Progenitor cell of endocrine pancreas (in vitro differentiated cells): ENCODE measurements around the gene NIPA2. TPM values are rescaled to one million over a fixed set of nuclear protein-coding genes. Genes with fewer than 3 reads are reported as not detected.
A peak's percentile ranks its signal among the peaks of the same experiment; 100 is the strongest.

ENCODE experiments used
- DNase-seq: peaks from one replicate; pipeline ENCODE4 v3.0.0; 2021; ENCODE audit warnings: low spot score; ENCODE audit not compliant: unreplicated experiment
- H3K27ac Mint-ChIP-seq: 2 replicates; pipeline ENCODE4 v1.8.0; 2021; ENCODE audit warnings: mild to moderate bottlenecking, moderate library complexity, mixed read lengths
- H3K27me3 Mint-ChIP-seq: 2 replicates; pipeline ENCODE4 v1.8.0; 2021; ENCODE audit warnings: mixed read lengths
- H3K36me3 Mint-ChIP-seq: 2 replicates; pipeline ENCODE4 v1.8.0; 2022; ENCODE audit warnings: mixed read lengths; ENCODE audit not compliant: insufficient read depth
- H3K4me1 Mint-ChIP-seq: 2 replicates; pipeline ENCODE4 v1.8.0; 2021; ENCODE audit warnings: low read depth, mixed read lengths
- H3K4me3 Mint-ChIP-seq: 2 replicates; pipeline ENCODE4 v1.8.0; 2021; ENCODE audit warnings: low read depth, mild to moderate bottlenecking, moderate library complexity, mixed read lengths
- H3K9me3 Mint-ChIP-seq: 2 replicates; pipeline ENCODE4 v1.8.0; 2021; ENCODE audit warnings: low read depth, mixed read lengths
- CTCF ChIP-seq: fragments of 200-600 bp; sonication (generic); IDR thresholded peaks from one replicate; pipeline ENCODE4 v1.5.0; 2021; ENCODE audit warnings: antibody characterized with exemption, mild to moderate bottlenecking; ENCODE audit not compliant: unreplicated experiment
- total RNA-seq: library from RNA; stranded (reverse); gene quantifications from 2 replicates; pipeline ENCODE4 v1.2.1, GENCODE V29; 2021

NIPA2 gene
- total RNA-seq, 1 donor from 2014 or later, result 34.3 TPM

- no peak for DNase-seq
- Mint-ChIP-seq H3K27ac (peak overlapping the region; percentile 96), H3K36me3 (peaks cover 2% of the 10 kb centered on the region), H3K27me3 (no peaks in the 10 kb centered on the region), H3K9me3 (no peaks in the 10 kb centered on the region), H3K4me1 (peaks cover 13% of the 10 kb centered on the region), H3K4me3 (peak overlapping the region; percentile 90)
- no peak for TF ChIP-seq CTCF
Observed at GRCh38 chr15:22839046-22839695, 705 bp downstream of the NIPA2 start.

GRCh38 chr15:22844421-22845288 lies 6.2 kb downstream of the NIPA2 start:
- peak overlapping the region; percentile 82 for H3K27ac Mint-ChIP-seq
- TF ChIP-seq CTCF, result no peak
- DNase-seq, result no peak
- peaks cover 4% of the 10 kb centered on the region for H3K36me3 Mint-ChIP-seq
- no peaks in the 10 kb centered on the region for H3K9me3 Mint-ChIP-seq
- no peaks in the 10 kb centered on the region for H3K27me3 Mint-ChIP-seq
- H3K4me3 Mint-ChIP-seq, result no peak overlapping the region
- H3K4me1 Mint-ChIP-seq, result peaks cover 13% of the 10 kb centered on the region

GRCh38 chr15:22845289-22845900 lies 6.9 kb downstream of the NIPA2 start:
- no peak for TF ChIP-seq CTCF
- peak overlapping the region; percentile 82 for H3K27ac Mint-ChIP-seq
- peaks cover 10% of the 10 kb centered on the region for H3K4me1 Mint-ChIP-seq
- H3K4me3 Mint-ChIP-seq, result no peak overlapping the region
- H3K9me3 Mint-ChIP-seq, result no peaks in the 10 kb centered on the region
- DNase-seq, result no peak
- no peaks in the 10 kb centered on the region for H3K27me3 Mint-ChIP-seq
- H3K36me3 Mint-ChIP-seq, result peaks cover 4% of the 10 kb centered on the region

- TF ChIP-seq CTCF, result no peak
- H3K4me3 Mint-ChIP-seq, result no peak overlapping the region
- H3K27me3 Mint-ChIP-seq, result no peaks in the 10 kb centered on the region
- no peak for DNase-seq
- no peak overlapping the region for H3K27ac Mint-ChIP-seq
- H3K36me3 Mint-ChIP-seq, result peaks cover 4% of the 10 kb centered on the region
- no peaks in the 10 kb centered on the region for H3K9me3 Mint-ChIP-seq
- H3K4me1 Mint-ChIP-seq, result peaks cover 6% of the 10 kb centered on the region
Observed at GRCh38 chr15:22846073-22846472, 7.6 kb downstream of the NIPA2 start.

GRCh38 chr15:22850055-22850454 lies 11.6 kb downstream of the NIPA2 start:
- Mint-ChIP-seq H3K27me3 (no peaks in the 10 kb centered on the region), H3K4me3 (no peak overlapping the region), H3K36me3 (peaks cover 14% of the 10 kb centered on the region), H3K4me1 (peaks cover 4% of the 10 kb centered on the region), H3K27ac (no peak overlapping the region), H3K9me3 (no peaks in the 10 kb centered on the region)
- TF ChIP-seq CTCF, result no peak
- DNase-seq, result no peak
